NCI-H1417 treated with DMSO at 0.1 percent for 48 hours (cell line): Measurements from ENCODE around the gene ECHS1.

Source experiments
- DNase-seq: peaks from one replicate; lab custom pipeline; 2025; lab: John Stamatoyannopoulos, UW

Gene ECHS1

GRCh38 chr10:133339708-133340380, 33.3 kb downstream of the ECHS1 start:
- DNase-seq: no peak

- no peak for DNase-seq
Observed at GRCh38 chr10:133338080-133339071, 34.8 kb downstream of the ECHS1 start.

GRCh38 chr10:133337370-133337725, 35.8 kb downstream of the ECHS1 start:
- no peak for DNase-seq

GRCh38 chr10:133336577-133337369, 36.4 kb downstream of the ECHS1 start, which contains the start of gene CALY:
Gene CALY, minus strand, starts transcription at chr10:133336896. Its CDS starts 7,907 bp downstream, at chr10:133328989.
- no peak for DNase-seq

GRCh38 chr10:133336118-133336576, 37.0 kb downstream of the ECHS1 start:
- DNase-seq: no peak

GRCh38 chr10:133335246-133336117, 37.7 kb downstream of the ECHS1 start:
- DNase-seq: no peak

GRCh38 chr10:133334503-133335245, 38.5 kb downstream of the ECHS1 start:
- DNase-seq: no peak

GRCh38 chr10:133332936-133333699, 40.0 kb downstream of the ECHS1 start:
- DNase-seq: no peak

GRCh38 chr10:133329491-133330202, 43.5 kb downstream of the ECHS1 start:
- DNase-seq: no peak

- no peak for DNase-seq
Observed at GRCh38 chr10:133328358-133329343, 44.5 kb downstream of the ECHS1 start.

GRCh38 chr10:133327651-133328357, 45.4 kb downstream of the ECHS1 start:
- DNase-seq: no peak

- DNase-seq: no peak
Observed at GRCh38 chr10:133326745-133327650, 46.2 kb downstream of the ECHS1 start.

GRCh38 chr10:133326223-133326551, 47.0 kb downstream of the ECHS1 start:
- no peak for DNase-seq

GRCh38 chr10:133325440-133326222, 47.5 kb downstream of the ECHS1 start:
- no peak for DNase-seq

- DNase-seq: no peak
Observed at GRCh38 chr10:133324857-133325260, 48.3 kb downstream of the ECHS1 start.
